Natural killer cell (primary cell): ENCODE results near the gene CPNE4. TPM values are rescaled to one million over a fixed set of nuclear protein-coding genes. Genes with fewer than 3 reads are reported as not detected.

ENCODE experiments used
- ATAC-seq, 3 donors: fragments of 150-1000 bp in 2 of 3; fragments of 200-7000 bp in 1 of 3; cut with Tn5 transposase; 1 replicate in 1 of 3; 2 replicates in 2 of 3; pipeline ENCODE4 v1.10.0; 2021; ENCODE audit warnings: mild to moderate bottlenecking in 2 of 3, moderate library complexity in 2 of 3
- DNase-seq, 2 donors: peaks; one replicate each; pipeline versions ENCODE4 v3.0.0 to v3.0.0-alpha.2; 2013 to 2021; ENCODE audit warnings: mixed read lengths in 1 of 2
- H3K27ac ChIP-seq: one replicate; pipeline ENCODE4 v1.5.1; 2013; ENCODE audit warnings: mild to moderate bottlenecking, low read length
- H3K27me3 ChIP-seq: one replicate; pipeline ENCODE4 v1.6.1; 2013; ENCODE audit warnings: low read length; ENCODE audit not compliant: control insufficient read depth, insufficient read depth
- H3K36me3 ChIP-seq: one replicate; pipeline ENCODE4 v1.6.1; 2013; ENCODE audit warnings: low read length; ENCODE audit not compliant: control insufficient read depth, insufficient read depth
- H3K4me1 ChIP-seq: one replicate; pipeline ENCODE4 v1.6.1; 2013; ENCODE audit warnings: low read length; ENCODE audit not compliant: control insufficient read depth, insufficient read depth
- H3K4me3 ChIP-seq: one replicate; pipeline ENCODE4 v1.5.1; 2013; ENCODE audit warnings: low read length
- H3K9me3 ChIP-seq: one replicate; pipeline ENCODE4 v1.6.1; 2013; ENCODE audit warnings: low read length; ENCODE audit not compliant: control insufficient read depth, insufficient read depth
- H3K27ac Mint-ChIP-seq, 2 donors: one replicate each; pipeline ENCODE4 v1.8.0; 2022; ENCODE audit warnings: mild to moderate bottlenecking in 2 of 2, mixed read lengths in 2 of 2, moderate library complexity in 1 of 2
- H3K27me3 Mint-ChIP-seq, 2 donors: one replicate each; pipeline ENCODE4 v1.8.0; 2022; ENCODE audit warnings: low read depth in 2 of 2, mixed read lengths in 2 of 2
- H3K36me3 Mint-ChIP-seq: one replicate; pipeline ENCODE4 v1.8.0; 2022; ENCODE audit warnings: mixed read lengths
- H3K4me1 Mint-ChIP-seq, 2 donors: one replicate each; pipeline ENCODE4 v1.8.0; 2022; ENCODE audit warnings: mixed read lengths in 2 of 2
- H3K4me3 Mint-ChIP-seq: one replicate; pipeline ENCODE4 v1.8.0; 2022; ENCODE audit warnings: mild to moderate bottlenecking, moderate library complexity, mixed read lengths
- H3K9me3 Mint-ChIP-seq, 2 donors: one replicate each; pipeline ENCODE4 v1.8.0; 2022; ENCODE audit warnings: mixed read lengths in 2 of 2
- WGBS: methylation state at CpG from one replicate; pipeline ENCODE4 v1.1.7; 2013; ENCODE audit warnings: missing lambda C conversion rate; ENCODE audit not compliant: insufficient coverage; 5-methylcytosine and 5-hydroxymethylcytosine counted together
- intact Hi-C: fragments of 100-400 bp; cut with micrococcal nuclease; formaldehyde crosslinking; loops from one replicate; pipeline ENCODE4 v1.14.2; 2022
- total RNA-seq, 4 donors: library from RNA; stranded (reverse); fragments of 120-200 nt in 1 of 4; gene quantifications; one replicate each; pipeline versions ENCODE4 v1.2.3 to v1.2.4, GENCODE V29; 2013 to 2022
- TF ChIP-seq, protein P1 (sequence below): fragments of 200-600 bp; IDR thresholded peaks from one replicate; pipeline ENCODE4 v1.8.0; 2022; ENCODE audit warnings: antibody characterized with exemption

Gene CPNE4
- total RNA-seq, 3 donors from 2014 or later (not counting 1 experiment from before 2014, with no cell fraction given), result not detected

- Mint-ChIP-seq H3K9me3 (peaks cover 3 to 5% of the 10 kb centered on the region in 2 donors), H3K4me3 (no peak overlapping the region), H3K27me3 (peaks cover 0 to 10% of the 10 kb centered on the region in 2 donors), H3K36me3 (no peaks in the 10 kb centered on the region), H3K4me1 (no peaks in the 10 kb centered on the region), H3K27ac (no peak overlapping the region)
- no peak overlapping the region for H3K4me3 ChIP-seq
- no peak overlapping the region for H3K27ac ChIP-seq
- intact Hi-C loops, result no loop called here
- no peaks in the 10 kb centered on the region for H3K9me3 ChIP-seq
- DNase-seq (no peak), ATAC-seq (no peak)
- TF ChIP-seq, protein P1, sequence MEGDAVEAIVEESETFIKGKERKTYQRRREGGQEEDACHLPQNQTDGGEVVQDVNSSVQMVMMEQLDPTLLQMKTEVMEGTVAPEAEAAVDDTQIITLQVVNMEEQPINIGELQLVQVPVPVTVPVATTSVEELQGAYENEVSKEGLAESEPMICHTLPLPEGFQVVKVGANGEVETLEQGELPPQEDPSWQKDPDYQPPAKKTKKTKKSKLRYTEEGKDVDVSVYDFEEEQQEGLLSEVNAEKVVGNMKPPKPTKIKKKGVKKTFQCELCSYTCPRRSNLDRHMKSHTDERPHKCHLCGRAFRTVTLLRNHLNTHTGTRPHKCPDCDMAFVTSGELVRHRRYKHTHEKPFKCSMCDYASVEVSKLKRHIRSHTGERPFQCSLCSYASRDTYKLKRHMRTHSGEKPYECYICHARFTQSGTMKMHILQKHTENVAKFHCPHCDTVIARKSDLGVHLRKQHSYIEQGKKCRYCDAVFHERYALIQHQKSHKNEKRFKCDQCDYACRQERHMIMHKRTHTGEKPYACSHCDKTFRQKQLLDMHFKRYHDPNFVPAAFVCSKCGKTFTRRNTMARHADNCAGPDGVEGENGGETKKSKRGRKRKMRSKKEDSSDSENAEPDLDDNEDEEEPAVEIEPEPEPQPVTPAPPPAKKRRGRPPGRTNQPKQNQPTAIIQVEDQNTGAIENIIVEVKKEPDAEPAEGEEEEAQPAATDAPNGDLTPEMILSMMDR, result no peak
- H3K4me1 ChIP-seq, result no peaks in the 10 kb centered on the region
- 81% methylated on average over 2 of the region's 2 CpGs for WGBS
- H3K27me3 ChIP-seq, result no peaks in the 10 kb centered on the region
- H3K36me3 ChIP-seq, result no peaks in the 10 kb centered on the region
Measured at GRCh38 chr3:131756405-131756804, 278.4 kb downstream of the CPNE4 start.

- H3K27me3 ChIP-seq, result peaks cover 2% of the 10 kb centered on the region
- H3K4me3 ChIP-seq, result no peak overlapping the region
- TF ChIP-seq, protein P1, result no peak
- H3K27ac ChIP-seq, result no peak overlapping the region
- no peaks in the 10 kb centered on the region for H3K4me1 Mint-ChIP-seq
- H3K4me1 ChIP-seq, result no peaks in the 10 kb centered on the region
- H3K27me3 Mint-ChIP-seq, result peaks cover 6 to 8% of the 10 kb centered on the region in 2 donors
- H3K36me3 ChIP-seq, result no peaks in the 10 kb centered on the region
- ATAC-seq (no peak), DNase-seq (no peak)
- H3K9me3 ChIP-seq, result no peaks in the 10 kb centered on the region
- no peaks in the 10 kb centered on the region for H3K36me3 Mint-ChIP-seq
- peaks cover 3 to 5% of the 10 kb centered on the region in 2 donors for H3K9me3 Mint-ChIP-seq
- intact Hi-C loops, result no loop called here
- no peak overlapping the region for H3K27ac Mint-ChIP-seq
- no peak overlapping the region for H3K4me3 Mint-ChIP-seq
Measured at GRCh38 chr3:131755380-131755779, 279.4 kb downstream of the CPNE4 start.

DNA sequence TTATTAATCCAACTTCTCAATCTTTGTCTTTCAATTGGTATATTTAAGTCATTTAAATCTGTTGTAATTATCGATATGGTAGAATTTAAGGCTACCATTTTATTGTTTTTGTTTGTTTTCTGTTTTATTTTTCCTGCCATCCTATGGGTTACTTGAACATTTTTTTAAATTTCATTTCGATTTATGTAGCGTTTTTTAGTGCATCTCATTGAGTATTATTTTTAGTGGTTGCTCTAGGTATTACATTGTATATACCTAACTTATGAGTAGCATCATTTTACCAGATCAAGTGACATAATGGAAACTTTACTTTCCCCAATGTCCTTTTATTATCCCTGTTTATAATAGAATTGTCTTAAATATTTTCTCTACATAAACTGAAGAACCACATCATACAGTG, 284.6 kb downstream of the CPNE4 start:
- ATAC-seq, result no peak
- DNase-seq, result no peak

GRCh38 chr3:131749826-131750225, 285.0 kb downstream of the CPNE4 start:
- ATAC-seq, result no peak
- no peaks in the 10 kb centered on the region for H3K9me3 ChIP-seq
- TF ChIP-seq, protein P1, result no peak
- H3K4me1 ChIP-seq, result no peaks in the 10 kb centered on the region
- H3K27me3 Mint-ChIP-seq, result peaks cover 4 to 14% of the 10 kb centered on the region in 2 donors
- peaks cover 4 to 8% of the 10 kb centered on the region in 2 donors for H3K9me3 Mint-ChIP-seq
- H3K36me3 Mint-ChIP-seq, result no peaks in the 10 kb centered on the region
- no peak overlapping the region for H3K4me3 Mint-ChIP-seq
- WGBS, result no CpG with 5 or more reads among the region's 1 CpG
- H3K4me1 Mint-ChIP-seq, result no peaks in the 10 kb centered on the region
- H3K27me3 ChIP-seq, result peaks cover 2% of the 10 kb centered on the region
- no peaks in the 10 kb centered on the region for H3K36me3 ChIP-seq
- no peak for DNase-seq
- intact Hi-C loops, result no loop called here
- no peak overlapping the region for H3K27ac Mint-ChIP-seq
- H3K27ac ChIP-seq, result no peak overlapping the region
- no peak overlapping the region for H3K4me3 ChIP-seq

More for the DNA sequence above, 284.6 kb downstream of the CPNE4 start:
- Mint-ChIP-seq H3K9me3 (peaks cover 4 to 8% of the 10 kb centered on the region in 2 donors), H3K4me3 (no peak overlapping the region), H3K27ac (no peak overlapping the region), H3K4me1 (no peaks in the 10 kb centered on the region), H3K36me3 (no peaks in the 10 kb centered on the region), H3K27me3 (peaks cover 4 to 14% of the 10 kb centered on the region in 2 donors)
- Histone ChIP-seq H3K36me3 (no peaks in the 10 kb centered on the region), H3K27ac (no peak overlapping the region), H3K4me1 (no peaks in the 10 kb centered on the region), H3K4me3 (no peak overlapping the region), H3K27me3 (peaks cover 2% of the 10 kb centered on the region), H3K9me3 (no peaks in the 10 kb centered on the region)
- TF ChIP-seq, protein P1, result no peak
- intact Hi-C loops, result no loop called here
- WGBS, result no CpG with 5 or more reads among the region's 3 CpGs
